Motor neuron (in vitro differentiated cells): Measurements from ENCODE around the gene FAM78B. TPM values are rescaled to one million over a fixed set of nuclear protein-coding genes. Genes with fewer than 3 reads are reported as not detected.

ENCODE experiments used
- ATAC-seq, 8 experiments: fragments of 200-7000 bp; cut with Tn5 transposase; replicated peaks in 6 of 8; 2 replicates each; pipeline ENCODE4 v1.8.0; 2021; ENCODE audit warnings: mild to moderate bottlenecking in 8 of 8, moderate library complexity in 8 of 8
- H3K27ac ChIP-seq, 2 donors: fragments of 250-450 bp; sonication (Bioruptor Pico); 2 replicates each; pipeline ENCODE4 v1.9.0; 2021; ENCODE audit warnings: antibody characterized with exemption in 2 of 2, mild to moderate bottlenecking in 2 of 2, moderate library complexity in 1 of 2
- H3K4me1 ChIP-seq, 2 donors: fragments of 250-450 bp; sonication (Bioruptor Pico); replicated peaks in 1 of 2; 2 replicates each; pipeline ENCODE4 v1.6.1; 2021; ENCODE audit warnings: antibody characterized with exemption in 2 of 2, mild to moderate bottlenecking in 2 of 2, moderate library complexity in 1 of 2
- H3K4me3 ChIP-seq, 5 donors: fragments of 250-450 bp; sonication (Bioruptor Pico); 2 replicates each; pipeline ENCODE4 v1.9.0; 2021; ENCODE audit warnings: antibody characterized with exemption in 5 of 5, mild to moderate bottlenecking in 5 of 5, moderate library complexity in 4 of 5
- WGBS, 10 experiments: fragments of 450-650 bp; shearing (Covaris generic); methylation state at CpG; one replicate each; pipeline ENCODE4 v1.0.0; 2022; 5-methylcytosine and 5-hydroxymethylcytosine counted together
- in situ Hi-C, 9 experiments: fragments of 400-800 bp; cut with MboI; loops; one replicate each; pipeline ENCODE4 v1.15.0; 2021; ENCODE audit warnings: low sequenced_read_pairs in 9 of 9, low pct_unique_long_range_greater_than_20kb in 2 of 9; ENCODE audit not compliant: unreplicated experiment in 9 of 9
- total RNA-seq, 8 experiments: library from RNA; unstranded; fragments of 300-600 nt; gene quantifications; 2 replicates each; pipeline versions ENCODE4 v1.2.3 to v1.2.4, GENCODE V29; 2022

Gene FAM78B
- total RNA-seq, 8 experiments from 2014 or later: 2.2 to 7.9 (median 4.9) TPM

- in situ Hi-C loops: no loop called here
- ATAC-seq: peak in 3 of 8 experiments; percentile 57 to 68 (median 60)
- Histone ChIP-seq H3K4me1 (no peaks in the 10 kb centered on the region), H3K4me3 (no peak overlapping the region), H3K27ac (no peak overlapping the region)
Observed at GRCh38 chr1:166175032-166175431, 8.2 kb upstream of the FAM78B start.

GRCh38 chr1:166174108-166174507, 7.3 kb upstream of the FAM78B start:
- peak in 3 of 8 experiments; percentile 31 to 70 (median 34) for ATAC-seq
- Histone ChIP-seq H3K27ac (no peak overlapping the region), H3K4me1 (no peaks in the 10 kb centered on the region), H3K4me3 (no peak overlapping the region)
- in situ Hi-C loops: loop anchor here in 2 of 9 experiments (25.0 kb wide), 2 partner anchors 237 to 238 kb away; no protein-coding TSS in a partner anchor
- WGBS, 10 experiments: 0 to 100% (median 92%) methylated on average over 1 to 4 of the region's 4 CpGs; no CpG with 5 or more reads in 1 of the 10 experiments

- in situ Hi-C loops: loop anchor here in 2 of 9 experiments (25.0 kb wide), 2 partner anchors 235 to 240 kb away; no protein-coding TSS in a partner anchor
- Histone ChIP-seq H3K27ac (no peak overlapping the region), H3K4me3 (no peak overlapping the region), H3K4me1 (peaks cover 5% of the 10 kb centered on the region in 2 donors)
- ATAC-seq: peak in 3 of 8 experiments; percentile 42 to 56 (median 49)
- 0 to 88% (median 65%) methylated on average over 1 to 2 of the region's 2 CpGs; no CpG with 5 or more reads in 3 of the 10 experiments for WGBS, 10 experiments
Observed at GRCh38 chr1:166172106-166172505, 5.3 kb upstream of the FAM78B start.

- WGBS, 10 experiments: 0 to 55% (median 38%) methylated on average over 1 to 2 of the region's 2 CpGs; no CpG with 5 or more reads in 3 of the 10 experiments
- Histone ChIP-seq H3K4me3 (no peak overlapping the region), H3K27ac (no peak overlapping the region), H3K4me1 (peaks cover 5% of the 10 kb centered on the region in 2 donors)
- in situ Hi-C loops: loop anchor here in 2 of 9 experiments (25.0 kb wide), 2 partner anchors 233 to 242 kb away; no protein-coding TSS in a partner anchor
- ATAC-seq: no peak
Observed at GRCh38 chr1:166170726-166171125, 3.9 kb upstream of the FAM78B start.

GRCh38 chr1:166170075-166170474, 3.3 kb upstream of the FAM78B start:
- H3K27ac ChIP-seq: no peak overlapping the region

GRCh38 chr1:166169182-166169581, 2.4 kb upstream of the FAM78B start:
- 27 to 83% (median 64%) methylated on average over 1 to 3 of the region's 3 CpGs; no CpG with 5 or more reads in 2 of the 10 experiments for WGBS, 10 experiments
- Histone ChIP-seq H3K27ac (no peak overlapping the region), H3K4me1 (peaks cover 5% of the 10 kb centered on the region in 2 donors), H3K4me3 (no peak overlapping the region)
- no peak for ATAC-seq
- in situ Hi-C loops: loop anchor here in 2 of 9 experiments (25.0 kb wide), 2 partner anchors 232 to 243 kb away; no protein-coding TSS in a partner anchor

More at GRCh38 chr1:166170075-166170474, 3.3 kb upstream of the FAM78B start:
- in situ Hi-C loops: loop anchor here in 2 of 9 experiments (25.0 kb wide), 2 partner anchors 233 to 242 kb away; no protein-coding TSS in a partner anchor
- Histone ChIP-seq H3K4me3 (no peak overlapping the region), H3K4me1 (peaks cover 5% of the 10 kb centered on the region in 2 donors)
- 44 to 100% (median 66%) methylated on average over 1 to 2 of the region's 2 CpGs; no CpG with 5 or more reads in 2 of the 10 experiments for WGBS, 10 experiments
- peak in 2 of 8 experiments; percentile 7 to 24 for ATAC-seq

- Histone ChIP-seq H3K27ac (no peak overlapping the region), H3K4me3 (peak overlapping the region; percentile 81 to 99 (median 95)), H3K4me1 (peaks cover 5 to 8% of the 10 kb centered on the region in 2 donors)
- 34 to 100% (median 67%) methylated on average over 1 to 5 of the region's 5 CpGs for WGBS, 10 experiments
- ATAC-seq: no peak
- in situ Hi-C loops: loop anchor here in 2 of 9 experiments (25.0 kb wide), 2 partner anchors 230 to 245 kb away; no protein-coding TSS in a partner anchor
Observed at GRCh38 chr1:166167572-166167925, 748 bp upstream of the FAM78B start.

- H3K4me1 ChIP-seq: peaks cover 5 to 8% of the 10 kb centered on the region in 2 donors
- peak overlapping the region; percentile 60 to 80 for H3K27ac ChIP-seq
- H3K4me3 ChIP-seq: peak overlapping the region; percentile 81 to 99 (median 95)
- ATAC-seq: peak in 6 of 8 experiments; percentile 13 to 61 (median 50)
- in situ Hi-C loops: loop anchor here in 2 of 9 experiments (25.0 kb wide), 2 partner anchors 229 to 246 kb away; no protein-coding TSS in a partner anchor
- no CpG with 5 or more reads among the region's 50 CpGs for WGBS, 10 experiments
Observed at GRCh38 chr1:166166329-166166697, 488 bp downstream of the FAM78B start.

- Histone ChIP-seq H3K4me3 (peak overlapping the region; percentile 81 to 99 (median 95)), H3K4me1 (peaks cover 5 to 8% of the 10 kb centered on the region in 2 donors), H3K27ac (peak overlapping the region in 1 of 2 donors; percentile 80)
- in situ Hi-C loops: loop anchor here in 2 of 9 experiments (25.0 kb wide), 2 partner anchors 228 to 247 kb away; no protein-coding TSS in a partner anchor
- peak in 7 of 8 experiments; percentile 6 to 42 (median 15) for ATAC-seq
- 0 to 2% (median 0%) methylated on average over 2 to 16 of the region's 61 CpGs; no CpG with 5 or more reads in 6 of the 10 experiments for WGBS, 10 experiments
Observed at GRCh38 chr1:166165661-166166328, 1.0 kb downstream of the FAM78B start.

- 0 to 4% (median 0%) methylated on average over 1 to 47 of the region's 56 CpGs; no CpG with 5 or more reads in 3 of the 10 experiments for WGBS, 10 experiments
- Histone ChIP-seq H3K27ac (no peak overlapping the region), H3K4me1 (peaks cover 5 to 8% of the 10 kb centered on the region in 2 donors), H3K4me3 (peak overlapping the region; percentile 81 to 99 (median 95))
- ATAC-seq: peak in 5 of 8 experiments; percentile 0 to 60 (median 44)
- in situ Hi-C loops: loop anchor here in 2 of 9 experiments (25.0 kb wide), 2 partner anchors 228 to 247 kb away; no protein-coding TSS in a partner anchor
Observed at GRCh38 chr1:166164995-166165660, 1.7 kb downstream of the FAM78B start.

- in situ Hi-C loops: loop anchor here in 2 of 9 experiments (25.0 kb wide), 2 partner anchors 227 to 248 kb away; no protein-coding TSS in a partner anchor
- Histone ChIP-seq H3K4me3 (peak overlapping the region; percentile 81 to 99 (median 95)), H3K4me1 (peaks cover 5 to 8% of the 10 kb centered on the region in 2 donors), H3K27ac (no peak overlapping the region)
- ATAC-seq: no peak
- 0 to 67% (median 21%) methylated on average over 1 to 5 of the region's 5 CpGs for WGBS, 10 experiments
Observed at GRCh38 chr1:166164646-166164994, 2.2 kb downstream of the FAM78B start.

GRCh38 chr1:166159656-166160055, 7.1 kb downstream of the FAM78B start:
- H3K4me3 ChIP-seq: no peak overlapping the region
- H3K4me1 ChIP-seq: peaks cover 3 to 4% of the 10 kb centered on the region in 2 donors
- ATAC-seq: no peak
- WGBS, 10 experiments: 60 to 100% (median 70%) methylated on average over 1 of the region's 1 CpG; no CpG with 5 or more reads in 6 of the 10 experiments
- no peak overlapping the region for H3K27ac ChIP-seq
- in situ Hi-C loops: loop anchor here in 2 of 9 experiments (25.0 kb wide), 2 partner anchors 222 to 253 kb away; no protein-coding TSS in a partner anchor
